ENCODE results near the gene DIPK1C. TPM values are rescaled to one million over a fixed set of nuclear protein-coding genes. Genes with fewer than 3 reads are reported as not detected.

The DIPK1C gene
- total RNA-seq, 4 donors from 2014 or later = 0.20 to 1.5 (median 0.44) TPM; not detected in 1

- Histone ChIP-seq H3K27me3 (no peaks in the 10 kb centered on the region), H3K27ac (no peak overlapping the region), H3K4me3 (no peak overlapping the region), H3K9me3 (no peaks in the 10 kb centered on the region), H3K36me3 (no peaks in the 10 kb centered on the region), H3K4me1 (peaks cover 0 to 4% (median 1%) of the 10 kb centered on the region in 4 donors)
- no peak for DNase-seq (ENCODE audit: low spot score in 2 of 2)
- TF ChIP-seq EP300 (IDR thresholded peaks at IDR 0.05) (no peak), CTCF (IDR thresholded peaks at IDR 0.05) (no peak), POLR2A (IDR thresholded peaks at IDR 0.05) (no peak)
- 75 to 78% methylated on average over 8 of the region's 8 CpGs for WGBS, 2 donors
Measured at GRCh38 chr18:74410441-74410992, 46.6 kb downstream of the DIPK1C start.

GRCh38 chr18:74407888-74408287 lies 49.2 kb downstream of the DIPK1C start:
- DNase-seq (ENCODE audit: low spot score in 2 of 2) = no peak
- Histone ChIP-seq H3K9me3 (no peaks in the 10 kb centered on the region), H3K4me1 (peaks cover 0 to 4% (median 0%) of the 10 kb centered on the region in 4 donors), H3K36me3 (no peaks in the 10 kb centered on the region), H3K4me3 (no peak overlapping the region), H3K27ac (no peak overlapping the region), H3K27me3 (no peaks in the 10 kb centered on the region)
- TF ChIP-seq CTCF (IDR thresholded peaks at IDR 0.05) (no peak), EP300 (IDR thresholded peaks at IDR 0.05) (no peak), POLR2A (IDR thresholded peaks at IDR 0.05) (no peak)
- 39 to 46% methylated on average over 2 of the region's 2 CpGs for WGBS, 2 donors

GRCh38 chr18:74402806-74403433 lies 54.2 kb downstream of the DIPK1C start:
- Histone ChIP-seq H3K27ac (no peak overlapping the region), H3K4me3 (no peak overlapping the region), H3K27me3 (no peaks in the 10 kb centered on the region), H3K9me3 (no peaks in the 10 kb centered on the region), H3K4me1 (peaks cover 0 to 19% (median 3%) of the 10 kb centered on the region in 4 donors), H3K36me3 (no peaks in the 10 kb centered on the region)
- DNase-seq (ENCODE audit: low spot score in 2 of 2) = no peak
- TF ChIP-seq CTCF (IDR thresholded peaks at IDR 0.05) = no peak
- no peak for TF ChIP-seq POLR2A (IDR thresholded peaks at IDR 0.05)
- no peak for TF ChIP-seq EP300 (IDR thresholded peaks at IDR 0.05)
- 86 to 94% methylated on average over 9 of the region's 9 CpGs for WGBS, 2 donors

GRCh38 chr18:74400813-74401212 lies 56.3 kb downstream of the DIPK1C start:
- H3K4me1 ChIP-seq = peaks cover 0 to 28% (median 8%) of the 10 kb centered on the region in 4 donors
- no peaks in the 10 kb centered on the region for H3K36me3 ChIP-seq
- WGBS, 2 donors = 56 to 67% methylated on average over 4 of the region's 4 CpGs
- TF ChIP-seq CTCF (IDR thresholded peaks at IDR 0.05) = no peak
- no peak for TF ChIP-seq POLR2A (IDR thresholded peaks at IDR 0.05)
- TF ChIP-seq EP300 (IDR thresholded peaks at IDR 0.05) = no peak
- H3K9me3 ChIP-seq = no peaks in the 10 kb centered on the region
- no peaks in the 10 kb centered on the region for H3K27me3 ChIP-seq
- no peak overlapping the region for H3K27ac ChIP-seq
- DNase-seq (ENCODE audit: low spot score in 2 of 2) = no peak
- no peak overlapping the region for H3K4me3 ChIP-seq

GRCh38 chr18:74399091-74399887 lies 57.8 kb downstream of the DIPK1C start:
- DNase-seq (ENCODE audit: low spot score in 2 of 2) = peak in 1 of 2 donors; percentile 30
- Histone ChIP-seq H3K36me3 (no peaks in the 10 kb centered on the region), H3K9me3 (no peaks in the 10 kb centered on the region), H3K4me3 (no peak overlapping the region), H3K27me3 (no peaks in the 10 kb centered on the region), H3K27ac (no peak overlapping the region), H3K4me1 (peaks cover 0 to 29% (median 9%) of the 10 kb centered on the region in 4 donors)
- no peak for TF ChIP-seq POLR2A (IDR thresholded peaks at IDR 0.05)
- peak; percentile 31 to 59 for TF ChIP-seq EP300 (IDR thresholded peaks at IDR 0.05)
- 40 to 45% methylated on average over 14 of the region's 14 CpGs for WGBS, 2 donors

Measured in tibial nerve (tissue), 4 donors.